ENCODE measurements around the gene SMURF2. TPM values are rescaled to one million over a fixed set of nuclear protein-coding genes. Genes with fewer than 3 reads are reported as not detected.
A peak's percentile ranks its signal among the peaks of the same experiment; 100 is the strongest.
"Not testable (repeated sequence)": the region's sequence is repeated elsewhere in the genome, so short reads cannot be mapped to it uniquely, and the experiment has no call there.

SMURF2 gene
- total RNA-seq, 1 experiment from 2014 or later: 35.3 TPM

GRCh38 chr17:64661726-64661975, 456 bp downstream of the SMURF2 start:
- no peaks in the 10 kb centered on the region for H4K20me1 ChIP-seq (ENCODE audit: control insufficient read depth, insufficient read depth, insufficient read length)
- H3K9me3 Mint-ChIP-seq: peaks cover 0 to 3% of the 10 kb centered on the region in 2 experiments; a peak in 2 of 5 replicates
- no peaks in the 10 kb centered on the region for H3K79me1 ChIP-seq (ENCODE audit: insufficient read depth, low read depth, low read length, poor library complexity, severe bottlenecking)
- no peak overlapping the region for H2BK120ac ChIP-seq (ENCODE audit: low read depth, low read length, poor library complexity, severe bottlenecking)
- no peaks in the 10 kb centered on the region for H3K9me3 ChIP-seq (ENCODE audit: control insufficient read depth, low read depth, low read length)
- peak overlapping the region; percentile 68 for H3K9ac ChIP-seq (ENCODE audit: extremely low read depth, insufficient read length, low read length)
- no peak overlapping the region for H3K27ac ChIP-seq (ENCODE audit: insufficient read length, low read depth, low read length)
- no peak overlapping the region for H3K23ac ChIP-seq (ENCODE audit: insufficient read length, low read depth, low read length)
- no peak overlapping the region for H3K14ac ChIP-seq (ENCODE audit: insufficient read depth, low read length)
- no peak overlapping the region for H2AFZ ChIP-seq (ENCODE audit: low read length)
- H3K79me2 ChIP-seq (ENCODE audit: insufficient read depth, low read length): peaks cover 13% of the 10 kb centered on the region; the same call in 1 of the 2 replicates
- no peak overlapping the region for H3K4ac ChIP-seq (ENCODE audit: low read depth, low read length)
- no CpG with 5 or more reads among the region's 32 CpGs for WGBS (ENCODE audit: extremely low coverage, insufficient read length, low lambda C conversion rate)
- H2BK12ac ChIP-seq (ENCODE audit: insufficient read length, low read depth, low read length): no peak overlapping the region
- H3T11ph ChIP-seq (ENCODE audit: low read length): no peak overlapping the region
- no peak overlapping the region for H2AK5ac ChIP-seq (ENCODE audit: insufficient read length, low read length)
- peaks cover 2% of the 10 kb centered on the region; the same call in 1 of the 2 replicates for H3K27me3 Mint-ChIP-seq (ENCODE audit: low read depth)
- H3K36me3 Mint-ChIP-seq (ENCODE audit: insufficient read depth in 1 of 3, low read depth in 3 of 3): peaks cover 2 to 3% (median 2%) of the 10 kb centered on the region in 3 experiments; a peak in 4 of 7 replicates
- H3K4me1 ChIP-seq (ENCODE audit: insufficient read depth, low read length): no peaks in the 10 kb centered on the region; the same call in 1 of the 2 replicates
- no peak overlapping the region for H2BK15ac ChIP-seq (ENCODE audit: low read depth, low read length)
- peaks cover 7% of the 10 kb centered on the region for H3K23me2 ChIP-seq (ENCODE audit: insufficient read length, low read depth, low read length, poor library complexity, severe bottlenecking)
- peak overlapping the region; percentile 97 to 100 for H3K4me3 Mint-ChIP-seq
- no peak overlapping the region for H2BK20ac ChIP-seq (ENCODE audit: low read depth, low read length, poor library complexity, severe bottlenecking)
- no peak overlapping the region for H4K5ac ChIP-seq (ENCODE audit: insufficient read length, low read depth, low read length)
- H3K4me1 Mint-ChIP-seq: peaks cover 14 to 25% of the 10 kb centered on the region in 2 experiments
- H4K91ac ChIP-seq (ENCODE audit: insufficient read length, low read depth, low read length): no peak overlapping the region
- no peaks in the 10 kb centered on the region for H3K27me3 ChIP-seq (ENCODE audit: insufficient read depth, low read length)
- H3K4me2 ChIP-seq (ENCODE audit: insufficient read depth, insufficient read length, low read length): peak overlapping the region; percentile 95
- DNase-seq: no peak
- no peak overlapping the region for H2BK5ac ChIP-seq (ENCODE audit: insufficient read length, low read length)
- TF ChIP-seq CTCF (conservative IDR thresholded peaks at IDR 0.05): no peak
- no peak overlapping the region for H3K56ac ChIP-seq (ENCODE audit: insufficient read length, low read depth, low read length)
- no peak overlapping the region for H3K18ac ChIP-seq (ENCODE audit: insufficient read length, low read depth, low read length)
- H4K8ac ChIP-seq (replicated peaks; ENCODE audit: insufficient read length, low read depth, low read length): no peak overlapping the region
- H3K27ac Mint-ChIP-seq: peak overlapping the region; percentile 90 to 96 (median 95); a peak in 5 of 7 replicates

GRCh38 chr17:64660978-64661725, 955 bp downstream of the SMURF2 start:
- Histone ChIP-seq H3K14ac (ENCODE audit: insufficient read depth, low read length) (peak overlapping the region; percentile 56; the same call in 1 of the 2 replicates), H3K9ac (ENCODE audit: extremely low read depth, insufficient read length, low read length) (peak overlapping the region; percentile 68), H3K4me2 (ENCODE audit: insufficient read depth, insufficient read length, low read length) (peak overlapping the region; percentile 95), H3K79me2 (ENCODE audit: insufficient read depth, low read length) (peaks cover 14% of the 10 kb centered on the region; the same call in 1 of the 2 replicates)
- H2AFZ ChIP-seq (ENCODE audit: low read length); H3K79me1 ChIP-seq (ENCODE audit: insufficient read depth, low read depth, low read length, poor library complexity, severe bottlenecking); H2BK12ac ChIP-seq (ENCODE audit: insufficient read length, low read depth, low read length); H4K91ac ChIP-seq (ENCODE audit: insufficient read length, low read depth, low read length); DNase-seq; H3K18ac ChIP-seq (ENCODE audit: insufficient read length, low read depth, low read length); H2BK5ac ChIP-seq (ENCODE audit: insufficient read length, low read length); H3K9me3 Mint-ChIP-seq; H3K23me2 ChIP-seq (ENCODE audit: insufficient read length, low read depth, low read length, poor library complexity, severe bottlenecking); H3K9me3 ChIP-seq (ENCODE audit: control insufficient read depth, low read depth, low read length); H4K20me1 ChIP-seq (ENCODE audit: control insufficient read depth, insufficient read depth, insufficient read length); H4K5ac ChIP-seq (ENCODE audit: insufficient read length, low read depth, low read length); H3K4me1 ChIP-seq (ENCODE audit: insufficient read depth, low read length); H3K23ac ChIP-seq (ENCODE audit: insufficient read length, low read depth, low read length); H3K4ac ChIP-seq (ENCODE audit: low read depth, low read length); H2AK5ac ChIP-seq (ENCODE audit: insufficient read length, low read length); H3K27me3 ChIP-seq (ENCODE audit: insufficient read depth, low read length); H3K27ac ChIP-seq (ENCODE audit: insufficient read length, low read depth, low read length); H3T11ph ChIP-seq (ENCODE audit: low read length); H2BK20ac ChIP-seq (ENCODE audit: low read depth, low read length, poor library complexity, severe bottlenecking); H3K56ac ChIP-seq (ENCODE audit: insufficient read length, low read depth, low read length); H4K8ac ChIP-seq (replicated peaks; ENCODE audit: insufficient read length, low read depth, low read length); H3K27me3 Mint-ChIP-seq (ENCODE audit: low read depth); H3K36me3 Mint-ChIP-seq (ENCODE audit: insufficient read depth in 1 of 3, low read depth in 3 of 3); H2BK120ac ChIP-seq (ENCODE audit: low read depth, low read length, poor library complexity, severe bottlenecking); H2BK15ac ChIP-seq (ENCODE audit: low read depth, low read length): not testable (repeated sequence)
- peaks cover 14 to 25% of the 10 kb centered on the region in 2 experiments for H3K4me1 Mint-ChIP-seq
- H3K27ac Mint-ChIP-seq: peak overlapping the region; percentile 90 to 96 (median 95); a peak in 5 of 7 replicates
- no CpG with 5 or more reads among the region's 37 CpGs for WGBS (ENCODE audit: extremely low coverage, insufficient read length, low lambda C conversion rate)
- H3K4me3 Mint-ChIP-seq: peak overlapping the region; percentile 97 to 100
